Body of pancreas (tissue), 4 donors: ENCODE measurements around the gene DNAJB6.

Source experiments
- POLR2A ChIP-seq, 3 donors: fragments of 450-650 bp; IDR thresholded peaks; one replicate each; pipeline ENCODE4 v1.6.1; 2016; ENCODE audit warnings: antibody characterized with exemption in 3 of 3, mild to moderate bottlenecking in 2 of 3
- TF ChIP-seq, protein P1 (sequence below), 7 experiments: fragments of 450-650 bp in 4 of 7; fragments of 200-600 bp in 3 of 7; sonication (generic) in 3 of 7; IDR thresholded peaks; one replicate each; pipeline ENCODE4 v1.5.1; 2016 to 2019; ENCODE audit warnings: antibody characterized with exemption in 7 of 7

DNA sequence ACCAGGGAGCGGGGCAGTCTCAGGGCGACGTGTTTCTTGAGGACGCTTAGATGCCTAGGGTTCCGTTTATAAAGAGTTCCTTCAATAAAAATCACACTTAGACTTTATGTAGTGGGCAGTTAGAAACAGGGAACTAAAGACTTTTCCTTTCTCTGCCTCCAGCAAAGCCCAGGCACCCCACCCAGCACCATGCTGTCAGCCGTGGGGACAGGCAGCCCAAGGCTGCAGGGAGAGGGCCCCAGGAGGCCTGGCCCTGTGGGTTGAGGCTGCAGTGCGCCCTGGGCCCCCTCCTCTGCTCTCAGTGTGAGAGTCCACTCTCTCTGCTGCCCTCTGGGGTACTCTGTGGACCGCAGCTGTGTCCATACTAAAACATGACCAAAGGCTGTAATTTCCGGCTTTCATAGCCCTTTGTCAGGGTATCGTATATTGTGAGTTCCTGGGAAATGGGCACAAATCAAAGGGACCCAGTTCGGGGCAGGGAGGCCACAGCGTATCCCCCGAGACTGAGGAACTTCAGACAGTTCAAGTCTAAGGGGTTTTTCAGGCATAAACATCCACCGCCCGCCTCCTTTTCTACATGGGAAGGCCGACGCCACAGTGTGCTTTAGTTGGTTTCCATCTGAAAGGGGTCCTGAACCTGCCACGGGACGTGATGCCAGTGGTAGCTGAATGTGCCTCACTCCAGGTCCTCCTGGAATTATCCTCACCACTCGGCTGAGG lies 59.7 kb downstream of the DNAJB6 start:
- TF ChIP-seq, protein P1, sequence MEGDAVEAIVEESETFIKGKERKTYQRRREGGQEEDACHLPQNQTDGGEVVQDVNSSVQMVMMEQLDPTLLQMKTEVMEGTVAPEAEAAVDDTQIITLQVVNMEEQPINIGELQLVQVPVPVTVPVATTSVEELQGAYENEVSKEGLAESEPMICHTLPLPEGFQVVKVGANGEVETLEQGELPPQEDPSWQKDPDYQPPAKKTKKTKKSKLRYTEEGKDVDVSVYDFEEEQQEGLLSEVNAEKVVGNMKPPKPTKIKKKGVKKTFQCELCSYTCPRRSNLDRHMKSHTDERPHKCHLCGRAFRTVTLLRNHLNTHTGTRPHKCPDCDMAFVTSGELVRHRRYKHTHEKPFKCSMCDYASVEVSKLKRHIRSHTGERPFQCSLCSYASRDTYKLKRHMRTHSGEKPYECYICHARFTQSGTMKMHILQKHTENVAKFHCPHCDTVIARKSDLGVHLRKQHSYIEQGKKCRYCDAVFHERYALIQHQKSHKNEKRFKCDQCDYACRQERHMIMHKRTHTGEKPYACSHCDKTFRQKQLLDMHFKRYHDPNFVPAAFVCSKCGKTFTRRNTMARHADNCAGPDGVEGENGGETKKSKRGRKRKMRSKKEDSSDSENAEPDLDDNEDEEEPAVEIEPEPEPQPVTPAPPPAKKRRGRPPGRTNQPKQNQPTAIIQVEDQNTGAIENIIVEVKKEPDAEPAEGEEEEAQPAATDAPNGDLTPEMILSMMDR (IDR thresholded peaks at IDR 0.05), result no peak
- no peak for TF ChIP-seq POLR2A (IDR thresholded peaks at IDR 0.05)
